Measurements from ENCODE around the gene VPS16. TPM values are rescaled to one million over a fixed set of nuclear protein-coding genes. Genes with fewer than 3 reads are reported as not detected.
A peak's percentile ranks its signal among the peaks of the same experiment; 100 is the strongest.

The VPS16 gene
- total and polyA plus RNA-seq, 2 donors (not counting 1 experiment from before 2014, with no cell fraction given), result 63.0 to 68.2 TPM

DNA sequence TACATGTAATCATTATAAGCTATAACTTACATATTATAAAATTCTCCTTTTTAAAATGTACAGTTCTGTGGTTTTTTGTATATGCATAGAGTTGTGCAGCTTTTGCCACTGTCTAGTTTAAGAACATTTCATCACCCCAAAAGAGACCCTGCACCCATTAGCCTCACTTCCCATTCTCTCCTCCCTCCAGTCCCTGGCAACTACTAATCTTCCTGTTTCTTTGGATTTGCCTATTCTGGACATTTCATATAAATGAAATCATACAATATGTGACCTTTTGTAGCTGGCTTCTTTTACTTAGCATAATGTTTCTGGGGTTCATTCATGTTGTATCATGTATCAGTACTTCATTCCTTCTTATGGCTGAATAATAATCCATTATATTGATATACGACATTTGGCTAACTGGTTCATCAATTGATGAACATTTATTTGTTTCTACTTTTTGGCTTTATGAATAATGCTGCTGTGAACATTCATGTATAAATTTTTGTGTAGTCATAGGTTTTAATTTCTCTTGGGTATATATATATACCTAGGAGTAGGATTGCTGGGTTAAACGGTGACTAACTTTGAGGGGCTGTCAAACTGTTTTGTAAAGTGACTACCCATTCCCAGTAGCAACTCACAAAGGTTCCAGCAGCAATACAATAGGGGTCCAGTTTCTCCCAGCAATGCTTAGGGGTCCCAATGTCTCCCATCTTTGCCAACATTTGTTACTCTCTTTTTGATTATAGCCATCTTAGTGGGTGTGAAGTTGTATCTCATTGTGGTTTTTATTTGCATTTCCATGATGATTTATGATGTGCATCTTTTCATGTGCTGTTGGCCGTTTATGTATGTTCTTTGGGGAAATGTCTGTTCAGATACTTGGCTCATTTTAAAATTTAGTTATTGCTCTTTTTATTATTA lies 43.4 kb downstream of the VPS16 start:
- Mint-ChIP-seq H3K9me3 (ENCODE audit: insufficient read depth) (no peaks in the 10 kb centered on the region), H3K27ac (no peak overlapping the region), H3K4me1 (peaks cover 50% of the 10 kb centered on the region), H3K4me3 (no peak overlapping the region), H3K27me3 (no peaks in the 10 kb centered on the region)
- H4K20me1 ChIP-seq (ENCODE audit: control insufficient read depth, insufficient read depth, low read length, poor library complexity, severe bottlenecking), result peaks cover 61% of the 10 kb centered on the region
- ChIA-PET POLR2A (interaction anchor here (0.6 kb wide), 1 partner anchor 43 kb away, joined by 4 read pairs; the partner anchor contains the start of gene VPS16), CTCF (no interaction called here)
- H3K27ac ChIP-seq (ENCODE audit: low read length in 2 of 2), result no peak overlapping the region
- peaks cover 2 to 3% of the 10 kb centered on the region in 2 experiments for H3K36me3 ChIP-seq (replicated peaks in 1 of 2; ENCODE audit: control extremely low read depth in 1 of 2, control insufficient read depth in 1 of 2, extremely low read depth in 1 of 2, insufficient read depth in 2 of 2, low read length in 1 of 2)
- DNase-seq, result no peak
- H3K9ac ChIP-seq (ENCODE audit: low read length), result no peak overlapping the region
- ATAC-seq (ENCODE audit: low read depth), result no peak
- H3K9me3 ChIP-seq (ENCODE audit: control extremely low read depth in 1 of 3, control insufficient read depth in 2 of 3, insufficient read depth in 1 of 3, low read length in 2 of 3), result no peaks in the 10 kb centered on the region
- peaks cover 15 to 18% of the 10 kb centered on the region in 2 donors for H3K4me1 ChIP-seq (ENCODE audit: control insufficient read depth in 2 of 2, insufficient read depth in 2 of 2, low read length in 2 of 2)
- no peaks in the 10 kb centered on the region for H3K27me3 ChIP-seq (replicated peaks in 1 of 4; ENCODE audit: control extremely low read depth in 1 of 4, control insufficient read depth in 3 of 4, insufficient read depth in 4 of 4, low read length in 3 of 4)
- intact Hi-C loops (cut with micrococcal nuclease), result no loop called here
- no peak overlapping the region for H2AFZ ChIP-seq (ENCODE audit: insufficient read depth, low read depth, low read length, poor library complexity, severe bottlenecking)
- no peak overlapping the region for H3K4me3 ChIP-seq (ENCODE audit: control extremely low read depth in 1 of 5, extremely low read depth in 1 of 5, insufficient read depth in 1 of 5, low read depth in 2 of 5, low read length in 4 of 5)
- peaks cover 92% of the 10 kb centered on the region for H3K79me2 ChIP-seq (ENCODE audit: control insufficient read depth, insufficient read depth, low read length)
- H3K4me2 ChIP-seq (replicated peaks; ENCODE audit: low read depth, low read length, poor library complexity, severe bottlenecking), result peak overlapping the region; percentile 14
- TF ChIP-seq EZH2 (IDR thresholded peaks at IDR 0.05; ENCODE audit: borderline replicate concordance, insufficient read depth, low read depth, low read length, poor library complexity, severe bottlenecking) (no peak), CTCF (IDR thresholded peaks at IDR 0.05) (no peak)
- 60% methylated on average over 1 of the region's 3 CpGs for WGBS (ENCODE audit: insufficient coverage)

DNA sequence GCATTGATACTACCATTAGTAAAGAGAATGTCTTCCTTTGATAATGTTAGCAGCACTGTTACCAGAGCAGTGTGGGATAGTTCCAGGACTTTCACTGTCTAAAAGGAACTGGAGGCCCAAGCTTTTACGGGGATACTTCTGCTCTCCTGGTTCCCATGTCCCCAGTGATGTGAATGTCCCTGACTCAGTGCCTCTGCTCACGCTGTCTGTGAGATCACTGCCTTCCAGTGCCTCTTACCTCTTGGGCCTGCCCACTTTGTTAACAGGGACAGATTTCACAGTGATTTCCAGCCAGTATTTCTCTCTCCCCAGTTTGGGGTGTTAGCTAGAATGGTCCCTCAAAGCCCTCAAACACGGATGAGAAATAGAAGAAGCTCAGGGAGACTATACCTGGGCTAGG lies 47.2 kb downstream of the VPS16 start:
- Histone ChIP-seq H3K4me1 (ENCODE audit: control insufficient read depth in 2 of 2, insufficient read depth in 2 of 2, low read length in 2 of 2) (peaks cover 14 to 15% of the 10 kb centered on the region in 2 donors), H2AFZ (ENCODE audit: insufficient read depth, low read depth, low read length, poor library complexity, severe bottlenecking) (no peak overlapping the region), H3K27me3 (replicated peaks in 1 of 4; ENCODE audit: control extremely low read depth in 1 of 4, control insufficient read depth in 3 of 4, insufficient read depth in 4 of 4, low read length in 3 of 4) (no peaks in the 10 kb centered on the region), H3K36me3 (replicated peaks in 1 of 2; ENCODE audit: control extremely low read depth in 1 of 2, control insufficient read depth in 1 of 2, extremely low read depth in 1 of 2, insufficient read depth in 2 of 2, low read length in 1 of 2) (peaks cover 0 to 5% of the 10 kb centered on the region in 2 experiments), H3K4me3 (ENCODE audit: control extremely low read depth in 1 of 5, extremely low read depth in 1 of 5, insufficient read depth in 1 of 5, low read depth in 2 of 5, low read length in 4 of 5) (no peak overlapping the region), H3K9ac (ENCODE audit: low read length) (no peak overlapping the region), H3K79me2 (ENCODE audit: control insufficient read depth, insufficient read depth, low read length) (peaks cover 91% of the 10 kb centered on the region), H3K27ac (ENCODE audit: low read length in 2 of 2) (no peak overlapping the region), H3K4me2 (replicated peaks; ENCODE audit: low read depth, low read length, poor library complexity, severe bottlenecking) (no peak overlapping the region), H4K20me1 (ENCODE audit: control insufficient read depth, insufficient read depth, low read length, poor library complexity, severe bottlenecking) (peaks cover 70% of the 10 kb centered on the region), H3K9me3 (ENCODE audit: control extremely low read depth in 1 of 3, control insufficient read depth in 2 of 3, insufficient read depth in 1 of 3, low read length in 2 of 3) (no peaks in the 10 kb centered on the region)
- Mint-ChIP-seq H3K4me1 (peaks cover 55% of the 10 kb centered on the region), H3K27me3 (no peaks in the 10 kb centered on the region), H3K9me3 (ENCODE audit: insufficient read depth) (no peaks in the 10 kb centered on the region), H3K27ac (no peak overlapping the region), H3K4me3 (no peak overlapping the region)
- WGBS (ENCODE audit: insufficient coverage), result 94% methylated on average over 3 of the region's 3 CpGs
- ChIA-PET POLR2A (no interaction called here), CTCF (interaction anchor here (1.1 kb wide), 1 partner anchor 17 kb away, joined by 3 read pairs; no protein-coding TSS in a partner anchor)
- intact Hi-C loops (cut with micrococcal nuclease), result no loop called here
- no peak for DNase-seq
- no peak for ATAC-seq (ENCODE audit: low read depth)
- TF ChIP-seq EZH2 (IDR thresholded peaks at IDR 0.05; ENCODE audit: borderline replicate concordance, insufficient read depth, low read depth, low read length, poor library complexity, severe bottlenecking), result no peak
- TF ChIP-seq CTCF (IDR thresholded peaks at IDR 0.05), result no peak
